Measurements from ENCODE around the gene SLC1A1. TPM values are rescaled to one million over a fixed set of nuclear protein-coding genes. Genes with fewer than 3 reads are reported as not detected.
"Not testable (repeated sequence)": the region's sequence is repeated elsewhere in the genome, so short reads cannot be mapped to it uniquely, and the experiment has no call there.

The SLC1A1 gene
- total RNA-seq, 2 experiments from 2014 or later, result 0.11 to 0.14 TPM

GRCh38 chr9:4520055-4520454 lies 29.8 kb downstream of the SLC1A1 start:
- H3K4me3 ChIP-seq (ENCODE audit: low read length), result no peak overlapping the region
- DNase-seq (no peak), ATAC-seq (ENCODE audit: poor library complexity) (no peak)
- Mint-ChIP-seq H3K27ac (no peak overlapping the region), H3K4me3 (no peak overlapping the region), H3K36me3 (ENCODE audit: low read depth) (no peaks in the 10 kb centered on the region), H3K9me3 (no peaks in the 10 kb centered on the region), H3K27me3 (no peaks in the 10 kb centered on the region), H3K4me1 (ENCODE audit: low read depth) (peaks cover 7% of the 10 kb centered on the region)
- intact Hi-C loops (cut with DNase I, micrococcal nuclease), result no loop called here
- no peak overlapping the region for H3K27ac ChIP-seq (ENCODE audit: low read depth in 1 of 2, low read length in 2 of 2)
- CTCF ChIA-PET, result no interaction called here
- no peaks in the 10 kb centered on the region for H3K27me3 ChIP-seq (ENCODE audit: control insufficient read depth in 1 of 2, insufficient read depth in 2 of 2, low read length in 2 of 2)
- H3K4me1 ChIP-seq (ENCODE audit: insufficient read depth, low read length), result peaks cover 4% of the 10 kb centered on the region
- POLR2A ChIA-PET, result interaction anchor here (0.8 kb wide), 1 partner anchor 9 kb away, joined by 3 read pairs; no protein-coding TSS in a partner anchor
- no peaks in the 10 kb centered on the region for H3K9me3 ChIP-seq (ENCODE audit: control insufficient read depth in 1 of 2, insufficient read depth in 1 of 2, low read length in 2 of 2)
- TF ChIP-seq CTCF (IDR thresholded peaks at IDR 0.05), result no peak
- no peaks in the 10 kb centered on the region for H3K36me3 ChIP-seq (ENCODE audit: insufficient read depth, low read length)

GRCh38 chr9:4530375-4530774 lies 40.1 kb downstream of the SLC1A1 start:
- ATAC-seq (ENCODE audit: poor library complexity) (peak; percentile 64), DNase-seq (peak in 3 of 14 experiments; percentile 41 to 54 (median 43))
- no peak for TF ChIP-seq CTCF (IDR thresholded peaks at IDR 0.05)
- Mint-ChIP-seq H3K36me3 (ENCODE audit: low read depth) (peaks cover 4% of the 10 kb centered on the region), H3K9me3 (peaks cover 14% of the 10 kb centered on the region), H3K4me1 (ENCODE audit: low read depth) (peaks cover 26% of the 10 kb centered on the region), H3K27ac (peak overlapping the region; percentile 69), H3K27me3 (no peaks in the 10 kb centered on the region), H3K4me3 (no peak overlapping the region)
- ChIA-PET CTCF (no interaction called here), POLR2A (no interaction called here)
- Histone ChIP-seq H3K27me3 (ENCODE audit: control insufficient read depth in 1 of 2, insufficient read depth in 2 of 2, low read length in 2 of 2) (no peaks in the 10 kb centered on the region), H3K4me3 (ENCODE audit: low read length) (no peak overlapping the region), H3K36me3 (ENCODE audit: insufficient read depth, low read length) (no peaks in the 10 kb centered on the region), H3K9me3 (ENCODE audit: control insufficient read depth in 1 of 2, insufficient read depth in 1 of 2, low read length in 2 of 2) (peaks cover 0 to 6% of the 10 kb centered on the region in 2 experiments), H3K4me1 (ENCODE audit: insufficient read depth, low read length) (peaks cover 5% of the 10 kb centered on the region), H3K27ac (ENCODE audit: low read depth in 1 of 2, low read length in 2 of 2) (no peak overlapping the region)
- intact Hi-C loops (cut with DNase I, micrococcal nuclease), result no loop called here

GRCh38 chr9:4530831-4531230 lies 40.6 kb downstream of the SLC1A1 start:
- POLR2A ChIA-PET; H3K9me3 ChIP-seq (ENCODE audit: control insufficient read depth in 1 of 2, insufficient read depth in 1 of 2, low read length in 2 of 2); H3K27me3 Mint-ChIP-seq; H3K27me3 ChIP-seq (ENCODE audit: control insufficient read depth in 1 of 2, insufficient read depth in 2 of 2, low read length in 2 of 2); CTCF ChIA-PET; H3K4me3 ChIP-seq (ENCODE audit: low read length); H3K4me3 Mint-ChIP-seq; DNase-seq; H3K4me1 ChIP-seq (ENCODE audit: insufficient read depth, low read length); H3K27ac ChIP-seq (ENCODE audit: low read depth in 1 of 2, low read length in 2 of 2); intact Hi-C loops (cut with DNase I, micrococcal nuclease); H3K36me3 ChIP-seq (ENCODE audit: insufficient read depth, low read length); H3K36me3 Mint-ChIP-seq (ENCODE audit: low read depth): not testable (repeated sequence)
- Mint-ChIP-seq H3K27ac (peak overlapping the region; percentile 69), H3K4me1 (ENCODE audit: low read depth) (peaks cover 26% of the 10 kb centered on the region), H3K9me3 (peaks cover 14% of the 10 kb centered on the region)
- peak; percentile 17 for ATAC-seq (ENCODE audit: poor library complexity)

GRCh38 chr9:4531355-4531754 lies 41.1 kb downstream of the SLC1A1 start:
- H3K27me3 ChIP-seq (ENCODE audit: control insufficient read depth in 1 of 2, insufficient read depth in 2 of 2, low read length in 2 of 2); H3K4me1 ChIP-seq (ENCODE audit: insufficient read depth, low read length); H3K27me3 Mint-ChIP-seq; DNase-seq; POLR2A ChIA-PET; intact Hi-C loops (cut with DNase I, micrococcal nuclease); H3K36me3 Mint-ChIP-seq (ENCODE audit: low read depth); H3K4me3 Mint-ChIP-seq; CTCF ChIA-PET; H3K27ac ChIP-seq (ENCODE audit: low read depth in 1 of 2, low read length in 2 of 2); H3K9me3 ChIP-seq (ENCODE audit: control insufficient read depth in 1 of 2, insufficient read depth in 1 of 2, low read length in 2 of 2); H3K4me3 ChIP-seq (ENCODE audit: low read length); ATAC-seq (ENCODE audit: poor library complexity); H3K27ac Mint-ChIP-seq; H3K36me3 ChIP-seq (ENCODE audit: insufficient read depth, low read length): not testable (repeated sequence)
- Mint-ChIP-seq H3K9me3 (peaks cover 10% of the 10 kb centered on the region), H3K4me1 (ENCODE audit: low read depth) (peaks cover 26% of the 10 kb centered on the region)

- POLR2A ChIA-PET; H3K9me3 ChIP-seq (ENCODE audit: control insufficient read depth in 1 of 2, insufficient read depth in 1 of 2, low read length in 2 of 2); H3K36me3 Mint-ChIP-seq (ENCODE audit: low read depth); intact Hi-C loops (cut with DNase I, micrococcal nuclease); CTCF ChIA-PET; H3K27me3 Mint-ChIP-seq; H3K36me3 ChIP-seq (ENCODE audit: insufficient read depth, low read length); H3K27me3 ChIP-seq (ENCODE audit: control insufficient read depth in 1 of 2, insufficient read depth in 2 of 2, low read length in 2 of 2); H3K4me1 ChIP-seq (ENCODE audit: insufficient read depth, low read length); H3K27ac ChIP-seq (ENCODE audit: low read depth in 1 of 2, low read length in 2 of 2); H3K4me3 ChIP-seq (ENCODE audit: low read length); ATAC-seq (ENCODE audit: poor library complexity); H3K9me3 Mint-ChIP-seq; DNase-seq: not testable (repeated sequence)
- peak overlapping the region; percentile 42 for H3K4me3 Mint-ChIP-seq
- peak overlapping the region; percentile 59 for H3K27ac Mint-ChIP-seq
- H3K4me1 Mint-ChIP-seq (ENCODE audit: low read depth), result peaks cover 26% of the 10 kb centered on the region
These were observed 43.6 kb downstream of the SLC1A1 start for GRCh38 chr9:4533881-4534280.

GRCh38 chr9:4536196-4536595 lies 45.9 kb downstream of the SLC1A1 start:
- H3K27ac ChIP-seq (ENCODE audit: low read depth in 1 of 2, low read length in 2 of 2); H3K4me3 Mint-ChIP-seq; POLR2A ChIA-PET; H3K4me3 ChIP-seq (ENCODE audit: low read length); H3K27me3 Mint-ChIP-seq; intact Hi-C loops (cut with DNase I, micrococcal nuclease); H3K36me3 Mint-ChIP-seq (ENCODE audit: low read depth); DNase-seq; H3K27me3 ChIP-seq (ENCODE audit: control insufficient read depth in 1 of 2, insufficient read depth in 2 of 2, low read length in 2 of 2); H3K9me3 Mint-ChIP-seq; CTCF ChIA-PET; ATAC-seq (ENCODE audit: poor library complexity); H3K27ac Mint-ChIP-seq; H3K4me1 ChIP-seq (ENCODE audit: insufficient read depth, low read length); H3K36me3 ChIP-seq (ENCODE audit: insufficient read depth, low read length): not testable (repeated sequence)
- H3K9me3 ChIP-seq (ENCODE audit: control insufficient read depth in 1 of 2, insufficient read depth in 1 of 2, low read length in 2 of 2), result peaks cover 0 to 13% of the 10 kb centered on the region in 2 experiments
- H3K4me1 Mint-ChIP-seq (ENCODE audit: low read depth), result peaks cover 12% of the 10 kb centered on the region
